ENCODE data around the gene GJC1.

GJC1 gene

GRCh38 chr17:44807093-44807816 is 22.8 kb downstream of the GJC1 start:
- in situ Hi-C loops (cut with MboI; ENCODE audit: low sequenced_read_pairs): no loop called here

- in situ Hi-C loops (cut with MboI; ENCODE audit: low sequenced_read_pairs): no loop called here
Measured at GRCh38 chr17:44804302-44805089, 25.6 kb downstream of the GJC1 start.

GRCh38 chr17:44801880-44802279 is 28.2 kb downstream of the GJC1 start:
- in situ Hi-C loops (cut with MboI; ENCODE audit: low sequenced_read_pairs): no loop called here

GRCh38 chr17:44798356-44798755 is 31.7 kb downstream of the GJC1 start:
- in situ Hi-C loops (cut with MboI; ENCODE audit: low sequenced_read_pairs): no loop called here

GRCh38 chr17:44797802-44798201 is 32.3 kb downstream of the GJC1 start:
- in situ Hi-C loops (cut with MboI; ENCODE audit: low sequenced_read_pairs): no loop called here

GRCh38 chr17:44796731-44797130 is 33.4 kb downstream of the GJC1 start:
- in situ Hi-C loops (cut with MboI; ENCODE audit: low sequenced_read_pairs): no loop called here

GRCh38 chr17:44795928-44796327 is 34.2 kb downstream of the GJC1 start:
- in situ Hi-C loops (cut with MboI; ENCODE audit: low sequenced_read_pairs): no loop called here

- in situ Hi-C loops (cut with MboI; ENCODE audit: low sequenced_read_pairs): no loop called here
Measured at GRCh38 chr17:44795421-44795820, 34.7 kb downstream of the GJC1 start.

- in situ Hi-C loops (cut with MboI; ENCODE audit: low sequenced_read_pairs): no loop called here
Measured at GRCh38 chr17:44794851-44795413, 35.2 kb downstream of the GJC1 start.

GRCh38 chr17:44793885-44794842 is 35.9 kb downstream of the GJC1 start:
- in situ Hi-C loops (cut with MboI; ENCODE audit: low sequenced_read_pairs): no loop called here

GRCh38 chr17:44792276-44792675 is 37.8 kb downstream of the GJC1 start:
- in situ Hi-C loops (cut with MboI; ENCODE audit: low sequenced_read_pairs): no loop called here

- in situ Hi-C loops (cut with MboI; ENCODE audit: low sequenced_read_pairs): loop anchor here (10.0 kb wide), 1 partner anchor 77 kb away; no protein-coding TSS in a partner anchor
Measured at GRCh38 chr17:44788139-44788538, 41.9 kb downstream of the GJC1 start.

- in situ Hi-C loops (cut with MboI; ENCODE audit: low sequenced_read_pairs): loop anchor here (10.0 kb wide), 1 partner anchor 77 kb away; no protein-coding TSS in a partner anchor
Measured at GRCh38 chr17:44787271-44787940, 42.7 kb downstream of the GJC1 start.

GRCh38 chr17:44786551-44787081 is 43.5 kb downstream of the GJC1 start:
- in situ Hi-C loops (cut with MboI; ENCODE audit: low sequenced_read_pairs): loop anchor here (10.0 kb wide), 1 partner anchor 78 kb away; no protein-coding TSS in a partner anchor

- in situ Hi-C loops (cut with MboI; ENCODE audit: low sequenced_read_pairs): loop anchor here (10.0 kb wide), 1 partner anchor 79 kb away; no protein-coding TSS in a partner anchor
Measured at GRCh38 chr17:44785921-44786320, 44.2 kb downstream of the GJC1 start.

- in situ Hi-C loops (cut with MboI; ENCODE audit: low sequenced_read_pairs): loop anchor here (10.0 kb wide), 1 partner anchor 82 kb away; no protein-coding TSS in a partner anchor
Measured at GRCh38 chr17:44782326-44782850, 47.7 kb downstream of the GJC1 start.

GRCh38 chr17:44781551-44782325 is 48.3 kb downstream of the GJC1 start:
- in situ Hi-C loops (cut with MboI; ENCODE audit: low sequenced_read_pairs): loop anchor here (10.0 kb wide), 1 partner anchor 83 kb away; no protein-coding TSS in a partner anchor

- in situ Hi-C loops (cut with MboI; ENCODE audit: low sequenced_read_pairs): loop anchor here (10.0 kb wide), 1 partner anchor 84 kb away; no protein-coding TSS in a partner anchor
Measured at GRCh38 chr17:44780845-44781480, 49.1 kb downstream of the GJC1 start.

All from HL-60/S4 treated with phorbol 12-myristate 13-acetate at 8.2 ng/mL for 4 days and 3 days (cell line).